Tibial nerve (tissue), 4 donors: ENCODE data around the gene CXCL9.

Experiments
- EP300 ChIP-seq, 2 donors: sonication (generic); formaldehyde crosslinking; IDR thresholded peaks; one replicate each; pipeline ENCODE4 v1.6.1; 2017; ENCODE audit warnings: antibody characterized with exemption in 2 of 2, mild to moderate bottlenecking in 1 of 2
- TF ChIP-seq, protein P1 (sequence below), 5 experiments: fragments of 200-600 bp in 3 of 5; fragments of 450-650 bp in 2 of 5; sonication (generic) in 3 of 5; IDR thresholded peaks; one replicate each; pipeline ENCODE4 v1.5.1; 2016 to 2019; ENCODE audit warnings: antibody characterized with exemption in 5 of 5, mild to moderate bottlenecking in 3 of 5, moderate library complexity in 2 of 5

- TF ChIP-seq, protein P1, sequence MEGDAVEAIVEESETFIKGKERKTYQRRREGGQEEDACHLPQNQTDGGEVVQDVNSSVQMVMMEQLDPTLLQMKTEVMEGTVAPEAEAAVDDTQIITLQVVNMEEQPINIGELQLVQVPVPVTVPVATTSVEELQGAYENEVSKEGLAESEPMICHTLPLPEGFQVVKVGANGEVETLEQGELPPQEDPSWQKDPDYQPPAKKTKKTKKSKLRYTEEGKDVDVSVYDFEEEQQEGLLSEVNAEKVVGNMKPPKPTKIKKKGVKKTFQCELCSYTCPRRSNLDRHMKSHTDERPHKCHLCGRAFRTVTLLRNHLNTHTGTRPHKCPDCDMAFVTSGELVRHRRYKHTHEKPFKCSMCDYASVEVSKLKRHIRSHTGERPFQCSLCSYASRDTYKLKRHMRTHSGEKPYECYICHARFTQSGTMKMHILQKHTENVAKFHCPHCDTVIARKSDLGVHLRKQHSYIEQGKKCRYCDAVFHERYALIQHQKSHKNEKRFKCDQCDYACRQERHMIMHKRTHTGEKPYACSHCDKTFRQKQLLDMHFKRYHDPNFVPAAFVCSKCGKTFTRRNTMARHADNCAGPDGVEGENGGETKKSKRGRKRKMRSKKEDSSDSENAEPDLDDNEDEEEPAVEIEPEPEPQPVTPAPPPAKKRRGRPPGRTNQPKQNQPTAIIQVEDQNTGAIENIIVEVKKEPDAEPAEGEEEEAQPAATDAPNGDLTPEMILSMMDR (IDR thresholded peaks at IDR 0.05) = no peak
- TF ChIP-seq EP300 (IDR thresholded peaks at IDR 0.05) = no peak
Measured at GRCh38 chr4:76022677-76023076, 15.4 kb upstream of the CXCL9 start.
